Hematopoietic multipotent progenitor cell treated with erythropoietin and hydrocortisone succinate and interleukin-3 and kit ligand, for 8 days (in vitro differentiated cells): ENCODE data around the gene SPOCK1.
"Not testable (repeated sequence)": the region's sequence is repeated elsewhere in the genome, so short reads cannot be mapped to it uniquely, and the experiment has no call there.

ENCODE experiments used
- DNase-seq: peaks from one replicate; pipeline ENCODE4 v3.0.0-alpha.2; 2015

Gene SPOCK1

GRCh38 chr5:137254119-137255090 is 244.7 kb downstream of the SPOCK1 start:
- DNase-seq: no peak

- no peak for DNase-seq
These were observed 246.6 kb downstream of the SPOCK1 start for GRCh38 chr5:137252512-137252911.

GRCh38 chr5:137250421-137250820 is 248.7 kb downstream of the SPOCK1 start:
- no peak for DNase-seq

GRCh38 chr5:137248527-137248926 is 250.6 kb downstream of the SPOCK1 start:
- no peak for DNase-seq

GRCh38 chr5:137245438-137245837 is 253.7 kb downstream of the SPOCK1 start:
- DNase-seq: no peak

- no peak for DNase-seq
These were observed 258.8 kb downstream of the SPOCK1 start for GRCh38 chr5:137240285-137240684.

GRCh38 chr5:137236849-137237507 is 262.1 kb downstream of the SPOCK1 start:
- DNase-seq: no peak

GRCh38 chr5:137236252-137236651 is 262.9 kb downstream of the SPOCK1 start:
- no peak for DNase-seq

- DNase-seq: no peak
These were observed 263.9 kb downstream of the SPOCK1 start for GRCh38 chr5:137234973-137235943.

- no peak for DNase-seq
These were observed 265.4 kb downstream of the SPOCK1 start for GRCh38 chr5:137233726-137234125.

- DNase-seq: not testable (repeated sequence)
These were observed 265.8 kb downstream of the SPOCK1 start for GRCh38 chr5:137233304-137233703.

- DNase-seq: no peak
These were observed 267.6 kb downstream of the SPOCK1 start for GRCh38 chr5:137231540-137231939.

GRCh38 chr5:137228816-137229215 is 270.3 kb downstream of the SPOCK1 start:
- DNase-seq: no peak

- no peak for DNase-seq
These were observed 273.0 kb downstream of the SPOCK1 start for GRCh38 chr5:137226081-137226480.

GRCh38 chr5:137223324-137224295 is 275.5 kb downstream of the SPOCK1 start:
- DNase-seq: no peak

GRCh38 chr5:137221943-137222342 is 277.2 kb downstream of the SPOCK1 start:
- DNase-seq: no peak

GRCh38 chr5:137220523-137220927 is 278.6 kb downstream of the SPOCK1 start:
- DNase-seq: peak; percentile 54

GRCh38 chr5:137218896-137219295 is 280.2 kb downstream of the SPOCK1 start:
- no peak for DNase-seq

- no peak for DNase-seq
These were observed 280.7 kb downstream of the SPOCK1 start for GRCh38 chr5:137218471-137218870.

- DNase-seq: no peak
These were observed 281.4 kb downstream of the SPOCK1 start for GRCh38 chr5:137217599-137218200.

- no peak for DNase-seq
These were observed 282.0 kb downstream of the SPOCK1 start for GRCh38 chr5:137216976-137217598.
